Activated T-helper 2 cell treated with anti-CD3 and anti-CD28 coated beads, Interferon-gamma antibody, Interleukin-2, Interleukin-4, amounts not matched to agents 10 μg/mL and 5 μg/mL and 100 μg/mL, durations not matched to agents 14 hours and 24 hours and 36 hours (primary cell): ENCODE measurements around the gene RASA2. TPM values are rescaled to one million over a fixed set of nuclear protein-coding genes. Genes with fewer than 3 reads are reported as not detected.
"Not testable (repeated sequence)": the region's sequence is repeated elsewhere in the genome, so short reads cannot be mapped to it uniquely, and the experiment has no call there.

ENCODE experiments used
- DNase-seq: peaks from one replicate; pipeline ENCODE4 v3.0.0; 2021; ENCODE audit warnings: low spot score
- H3K27ac Mint-ChIP-seq: one replicate; pipeline ENCODE4 v1.8.0; 2021; ENCODE audit warnings: mixed read lengths
- H3K27me3 Mint-ChIP-seq: one replicate; pipeline ENCODE4 v1.8.0; 2021; ENCODE audit warnings: low read depth, mixed read lengths
- H3K36me3 Mint-ChIP-seq: one replicate; pipeline ENCODE4 v1.8.0; 2021; ENCODE audit warnings: low read depth, mixed read lengths
- H3K4me1 Mint-ChIP-seq: one replicate; pipeline ENCODE4 v1.8.0; 2021; ENCODE audit warnings: low read depth, mixed read lengths
- H3K4me3 Mint-ChIP-seq: one replicate; pipeline ENCODE4 v1.8.0; 2021; ENCODE audit warnings: low read depth, mild to moderate bottlenecking, moderate library complexity, mixed read lengths
- H3K9me3 Mint-ChIP-seq: one replicate; pipeline ENCODE4 v1.8.0; 2021; ENCODE audit warnings: mixed read lengths
- intact Hi-C: fragments of 100-400 bp; cut with micrococcal nuclease; formaldehyde crosslinking; loops from one replicate; pipeline ENCODE4 v1.15.1; 2023
- total RNA-seq: library from RNA; stranded (reverse); gene quantifications from 2 replicates; pipeline ENCODE4 v1.2.3, GENCODE V29; 2022

RASA2 gene
- total RNA-seq, 1 donor from 2014 or later = 30.0 TPM

GRCh38 chr3:141600331-141600730 lies 113.5 kb downstream of the RASA2 start:
- Mint-ChIP-seq H3K4me1 (no peaks in the 10 kb centered on the region), H3K4me3 (no peak overlapping the region), H3K36me3 (peaks cover 72% of the 10 kb centered on the region), H3K9me3 (peaks cover 14% of the 10 kb centered on the region), H3K27me3 (no peaks in the 10 kb centered on the region), H3K27ac (no peak overlapping the region)
- DNase-seq = no peak
- intact Hi-C loops = no loop called here

GRCh38 chr3:141602706-141603105 lies 115.9 kb downstream of the RASA2 start:
- intact Hi-C loops = no loop called here
- Mint-ChIP-seq H3K27ac (no peak overlapping the region), H3K27me3 (no peaks in the 10 kb centered on the region), H3K4me1 (no peaks in the 10 kb centered on the region), H3K4me3 (no peak overlapping the region), H3K36me3 (peaks cover 68% of the 10 kb centered on the region), H3K9me3 (peaks cover 14% of the 10 kb centered on the region)
- DNase-seq = no peak

GRCh38 chr3:141603473-141604035 lies 116.7 kb downstream of the RASA2 start:
- Mint-ChIP-seq H3K4me3 (no peak overlapping the region), H3K4me1 (no peaks in the 10 kb centered on the region), H3K27ac (no peak overlapping the region), H3K36me3 (peaks cover 70% of the 10 kb centered on the region), H3K9me3 (peaks cover 14% of the 10 kb centered on the region), H3K27me3 (no peaks in the 10 kb centered on the region)
- intact Hi-C loops = no loop called here
- DNase-seq = no peak

GRCh38 chr3:141605883-141606282 lies 119.1 kb downstream of the RASA2 start:
- Mint-ChIP-seq H3K4me1 (no peaks in the 10 kb centered on the region), H3K36me3 (peaks cover 65% of the 10 kb centered on the region), H3K27me3 (no peaks in the 10 kb centered on the region), H3K4me3 (no peak overlapping the region), H3K27ac (no peak overlapping the region), H3K9me3 (peaks cover 8% of the 10 kb centered on the region)
- intact Hi-C loops = no loop called here
- no peak for DNase-seq

- Mint-ChIP-seq H3K4me1 (no peaks in the 10 kb centered on the region), H3K4me3 (no peak overlapping the region), H3K27ac (no peak overlapping the region), H3K36me3 (peaks cover 65% of the 10 kb centered on the region), H3K9me3 (no peaks in the 10 kb centered on the region), H3K27me3 (no peaks in the 10 kb centered on the region)
- DNase-seq = no peak
- intact Hi-C loops = no loop called here
Observed at GRCh38 chr3:141608438-141608837, 121.6 kb downstream of the RASA2 start.

GRCh38 chr3:141610939-141611338 lies 124.1 kb downstream of the RASA2 start:
- H3K4me3 Mint-ChIP-seq = no peak overlapping the region
- no peak for DNase-seq
- no peak overlapping the region for H3K27ac Mint-ChIP-seq
- H3K4me1 Mint-ChIP-seq = no peaks in the 10 kb centered on the region
- no peaks in the 10 kb centered on the region for H3K27me3 Mint-ChIP-seq
- intact Hi-C loops = no loop called here
- H3K9me3 Mint-ChIP-seq = no peaks in the 10 kb centered on the region
- H3K36me3 Mint-ChIP-seq = peaks cover 62% of the 10 kb centered on the region

DNA sequence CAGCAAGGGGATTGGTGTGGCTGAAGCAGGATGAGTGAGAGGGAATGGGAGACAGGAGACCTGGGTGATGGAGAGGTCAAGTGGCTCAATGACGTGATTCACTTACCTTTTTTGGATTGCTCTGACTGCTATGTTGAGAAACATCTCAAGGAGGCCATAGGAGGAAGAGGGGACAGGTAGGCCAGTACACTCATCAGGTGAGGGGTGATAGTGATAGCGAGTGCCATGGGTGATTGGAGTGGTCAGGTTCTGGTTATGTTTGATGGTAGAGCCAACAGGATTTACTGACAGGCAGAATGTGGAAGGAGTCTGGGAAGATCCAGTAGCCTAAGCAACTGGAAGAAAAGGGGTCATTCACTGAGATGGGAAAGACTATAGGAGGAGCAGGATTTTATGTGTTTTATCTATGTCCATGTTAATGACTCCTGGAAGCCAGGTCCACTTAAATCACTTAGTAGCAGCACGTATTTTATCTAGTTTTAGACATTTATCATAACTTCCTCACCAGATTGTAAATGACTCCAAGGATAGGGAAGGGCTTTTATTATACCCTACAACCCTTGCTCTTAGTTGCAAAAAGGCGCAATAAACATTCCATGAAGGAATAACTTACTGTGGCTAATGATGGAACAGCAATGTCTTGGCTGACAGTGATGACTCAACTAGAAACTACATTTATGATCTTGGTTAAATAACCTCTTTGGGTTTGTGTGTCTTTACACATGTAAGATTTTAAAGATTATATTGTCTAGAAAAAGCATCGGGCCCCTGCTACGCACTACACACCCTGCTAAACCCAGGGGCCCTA lies 131.5 kb downstream of the RASA2 start:
- intact Hi-C loops = no loop called here
- Mint-ChIP-seq H3K27me3 (no peaks in the 10 kb centered on the region), H3K27ac (no peak overlapping the region), H3K9me3 (no peaks in the 10 kb centered on the region), H3K4me1 (peaks cover 11% of the 10 kb centered on the region), H3K36me3 (peaks cover 27% of the 10 kb centered on the region), H3K4me3 (no peak overlapping the region)
- no peak for DNase-seq

GRCh38 chr3:141618938-141619337 lies 132.1 kb downstream of the RASA2 start:
- H3K9me3 Mint-ChIP-seq = no peaks in the 10 kb centered on the region
- H3K4me3 Mint-ChIP-seq = no peak overlapping the region
- peaks cover 25% of the 10 kb centered on the region for H3K36me3 Mint-ChIP-seq
- intact Hi-C loops = no loop called here
- no peak for DNase-seq
- peaks cover 11% of the 10 kb centered on the region for H3K4me1 Mint-ChIP-seq
- no peak overlapping the region for H3K27ac Mint-ChIP-seq
- H3K27me3 Mint-ChIP-seq = no peaks in the 10 kb centered on the region

DNA sequence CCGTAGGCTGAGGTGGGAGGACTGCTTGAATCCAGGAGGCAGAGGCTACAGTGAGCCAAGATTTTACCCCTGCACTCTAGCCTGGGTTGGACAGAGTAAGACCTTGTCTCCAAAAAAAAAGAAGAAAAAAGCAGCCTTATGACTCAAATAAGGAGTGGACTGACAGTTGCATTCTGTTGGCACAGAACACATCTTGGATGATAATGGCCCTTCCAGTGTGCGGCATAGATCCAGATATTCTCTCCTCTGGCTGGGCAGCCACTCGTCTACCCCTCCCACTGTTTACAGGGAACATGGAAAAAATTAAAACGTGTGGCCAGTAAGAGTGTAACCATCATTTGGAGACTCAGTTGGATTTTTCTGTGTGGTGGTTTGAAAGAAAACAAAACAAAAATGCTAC lies 132.6 kb downstream of the RASA2 start:
- H3K36me3 Mint-ChIP-seq = peaks cover 22% of the 10 kb centered on the region
- intact Hi-C loops = no loop called here
- no peak overlapping the region for H3K27ac Mint-ChIP-seq
- no peaks in the 10 kb centered on the region for H3K27me3 Mint-ChIP-seq
- H3K9me3 Mint-ChIP-seq = no peaks in the 10 kb centered on the region
- H3K4me1 Mint-ChIP-seq = peaks cover 11% of the 10 kb centered on the region
- no peak overlapping the region for H3K4me3 Mint-ChIP-seq
- DNase-seq = no peak

- Mint-ChIP-seq H3K27me3 (no peaks in the 10 kb centered on the region), H3K36me3 (no peaks in the 10 kb centered on the region), H3K9me3 (peaks cover 3% of the 10 kb centered on the region), H3K27ac (no peak overlapping the region), H3K4me3 (no peak overlapping the region), H3K4me1 (peaks cover 2% of the 10 kb centered on the region)
- intact Hi-C loops = no loop called here
- no peak for DNase-seq
Observed at GRCh38 chr3:141623691-141624090, 136.9 kb downstream of the RASA2 start.

DNA sequence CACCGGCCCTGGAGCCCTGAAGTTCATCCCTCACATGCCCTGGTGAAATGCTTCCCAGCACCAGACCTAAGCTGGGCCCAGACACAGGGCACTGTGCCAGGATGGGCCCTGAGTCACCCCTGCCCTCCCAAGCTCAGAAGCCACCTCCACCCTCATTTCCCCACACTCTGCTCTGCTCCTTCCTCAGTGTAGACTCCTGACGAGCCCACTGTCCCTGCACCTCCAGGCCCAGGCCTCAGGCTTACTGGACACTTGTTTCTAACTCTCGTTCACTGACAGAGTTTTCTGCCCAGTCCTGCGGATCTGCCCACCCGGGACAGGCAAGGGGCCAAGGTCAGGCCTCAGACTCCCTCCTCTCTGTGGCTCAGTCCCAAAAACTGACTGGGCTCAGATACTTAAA lies 138.7 kb downstream of the RASA2 start:
- no peak overlapping the region for H3K27ac Mint-ChIP-seq
- intact Hi-C loops = no loop called here

GRCh38 chr3:141628334-141628733 lies 141.5 kb downstream of the RASA2 start:
- DNase-seq, H3K27me3 Mint-ChIP-seq, H3K4me1 Mint-ChIP-seq, H3K4me3 Mint-ChIP-seq, intact Hi-C loops, H3K36me3 Mint-ChIP-seq, H3K27ac Mint-ChIP-seq: not testable (repeated sequence)
- peaks cover 12% of the 10 kb centered on the region for H3K9me3 Mint-ChIP-seq

More for the DNA sequence above, 138.7 kb downstream of the RASA2 start:
- no peak overlapping the region for H3K4me3 Mint-ChIP-seq
- H3K9me3 Mint-ChIP-seq = peaks cover 12% of the 10 kb centered on the region
- no peaks in the 10 kb centered on the region for H3K4me1 Mint-ChIP-seq
- H3K36me3 Mint-ChIP-seq = no peaks in the 10 kb centered on the region
- no peak for DNase-seq
- H3K27me3 Mint-ChIP-seq = peaks cover 2% of the 10 kb centered on the region

GRCh38 chr3:141628868-141629441 lies 142.1 kb downstream of the RASA2 start:
- H3K36me3 Mint-ChIP-seq, H3K27me3 Mint-ChIP-seq, H3K27ac Mint-ChIP-seq, intact Hi-C loops, DNase-seq, H3K4me1 Mint-ChIP-seq, H3K4me3 Mint-ChIP-seq: not testable (repeated sequence)
- peaks cover 12% of the 10 kb centered on the region for H3K9me3 Mint-ChIP-seq
